Measurements from ENCODE around the gene SDF2. TPM values are rescaled to one million over a fixed set of nuclear protein-coding genes. Genes with fewer than 3 reads are reported as not detected.
A peak's percentile ranks its signal among the peaks of the same experiment; 100 is the strongest.

The SDF2 gene
- total and polyA plus RNA-seq, 2 of the 4 experiments (the other 2 are of a cell fraction) = 76.0 to 81.7 TPM

DNA sequence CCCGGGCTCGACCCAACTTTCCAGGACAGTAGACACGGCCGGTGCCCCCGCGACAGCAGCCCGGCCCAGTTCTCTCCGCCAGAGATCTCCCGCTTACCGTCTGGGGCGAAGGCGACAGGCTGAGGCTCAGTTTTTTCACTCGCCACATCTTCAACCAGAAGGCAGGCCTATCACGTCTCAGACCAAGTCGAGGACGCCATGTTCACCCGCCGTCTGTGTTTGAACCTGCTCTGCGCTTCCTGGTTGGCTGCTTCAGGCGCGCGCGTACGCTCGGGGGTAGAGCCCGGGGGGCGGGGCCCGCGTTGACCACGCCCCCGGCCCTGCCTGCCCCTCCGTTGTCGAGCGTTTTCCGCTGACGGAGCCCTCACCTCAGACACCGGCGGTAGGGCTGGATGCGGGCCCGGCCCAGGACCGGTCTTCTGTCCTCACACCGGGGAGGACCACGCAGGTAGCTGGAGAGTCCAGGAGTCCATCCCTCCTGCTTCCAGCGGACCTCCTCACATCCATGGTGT is 62.9 kb downstream of the SDF2 start, which contains the start of gene SPAG5:
TSS of gene SPAG5 (minus strand) at position 227 of the 512 bp plus-strand sequence. CDS start at position 148, 79 bp downstream.
- Histone ChIP-seq H3K4ac (ENCODE audit: low read depth, low read length) (peak within 1 kb of the TSS; percentile 92), H4K20me1 (ENCODE audit: insufficient read depth, low read length) (peaks cover 3% of the 10 kb centered on the region; the same call in 1 of the 2 replicates), H2BK120ac (ENCODE audit: low read depth, low read length) (peak within 1 kb of the TSS; percentile 63; the same call in 1 of the 2 replicates), H3K9me3 (ENCODE audit: control insufficient read depth, insufficient read depth, low read length) (no peaks in the 10 kb centered on the region), H3K27ac (ENCODE audit: insufficient read depth, low read length) (peak within 1 kb of the TSS; percentile 71), H3K9ac (ENCODE audit: low read depth, low read length) (peak within 1 kb of the TSS; percentile 76), H2AK5ac (ENCODE audit: low read depth, low read length) (peak within 1 kb of the TSS; percentile 68; the same call in 1 of the 2 replicates), H3K23ac (ENCODE audit: low read depth, low read length) (peak within 1 kb of the TSS; percentile 90), H4K5ac (ENCODE audit: low read depth, low read length) (no peak within 1 kb of the TSS), H3K56ac (ENCODE audit: extremely low read depth, insufficient read depth, low read length) (peak within 1 kb of the TSS; percentile 82), H3K18ac (ENCODE audit: low read depth, low read length) (peak within 1 kb of the TSS; percentile 17; the same call in 1 of the 2 replicates), H3K9me1 (ENCODE audit: insufficient read depth, low read length) (no peaks in the 10 kb centered on the region), H2BK5ac (ENCODE audit: low read depth, low read length, poor library complexity, severe bottlenecking) (peak within 1 kb of the TSS; percentile 73), H3K4me3 (ENCODE audit: insufficient read depth, low read depth, low read length) (peak within 1 kb of the TSS; percentile 72), H4K91ac (ENCODE audit: insufficient read depth, low read depth, low read length) (peak within 1 kb of the TSS; percentile 59), H3K27me3 (ENCODE audit: control insufficient read depth, insufficient read depth, low read length) (no peaks in the 10 kb centered on the region), H3K14ac (replicated peaks; ENCODE audit: low read depth, low read length) (peak within 1 kb of the TSS; percentile 91), H3K4me2 (ENCODE audit: low read depth, low read length) (peak within 1 kb of the TSS; percentile 92), H2AK9ac (replicated peaks; ENCODE audit: low read depth, low read length, poor library complexity) (peak within 1 kb of the TSS; percentile 84), H4K8ac (ENCODE audit: low read depth in 2 of 2, low read length in 2 of 2) (peak within 1 kb of the TSS; percentile 48 to 80), H3K79me1 (ENCODE audit: low read depth in 1 of 2, low read length in 2 of 2) (peaks cover 9 to 25% of the 10 kb centered on the region in 2 experiments; a peak in 2 of 4 replicates), H3K4me1 (ENCODE audit: control insufficient read depth, insufficient read depth, low read length) (peaks cover 2% of the 10 kb centered on the region), H2BK20ac (ENCODE audit: low read depth, low read length) (no peak within 1 kb of the TSS; the same call in 1 of the 2 replicates), H2AFZ (replicated peaks; ENCODE audit: low read length, poor library complexity) (peak within 1 kb of the TSS; percentile 94), H2BK15ac (ENCODE audit: low read depth, low read length) (peak within 1 kb of the TSS; percentile 75; the same call in 1 of the 3 replicates), H3K36me3 (ENCODE audit: control insufficient read depth, insufficient read depth, low read length) (no peaks in the 10 kb centered on the region)
- in situ Hi-C loops (cut with MboI; ENCODE audit: low sequenced_read_pairs) = no loop called here
- peak; percentile 96 for ATAC-seq (ENCODE audit: low read depth)
- 1% methylated on average over 25 of the region's 44 CpGs; no CpG with 5 or more reads in 1 of the 2 experiments for WGBS, 2 experiments (ENCODE audit: extremely low coverage in 2 of 2, insufficient read length in 1 of 2)
- intact Hi-C loops (cut with micrococcal nuclease) = no loop called here
- peak; percentile 88 for DNase-seq
- no TSS peak for BruUV-seq (replicated peaks)
- dilution Hi-C loops (cut with HindIII; ENCODE audit: low sequenced_read_pairs, unreplicated experiment) = no loop called here
- CTCF ChIA-PET = no interaction called here
- POLR2A ChIA-PET (ENCODE audit: unreplicated experiment) = no interaction called here
- peak; percentile 95 for TF ChIP-seq POLR2A (IDR thresholded peaks at IDR 0.05; ENCODE audit: low read depth, low read length)
- TF ChIP-seq SMC3 (IDR thresholded peaks at IDR 0.05; ENCODE audit: low read depth, low read length) = no peak
- TF ChIP-seq RFX5 (IDR thresholded peaks at IDR 0.05; ENCODE audit: low read depth, low read length) = no peak; the same call in 1 of the 2 replicates
- TF ChIP-seq MAFK (IDR thresholded peaks at IDR 0.05; ENCODE audit: low read depth, low read length) = peak; percentile 40; the same call in 1 of the 2 replicates
- no peak for TF ChIP-seq RCOR1 (IDR thresholded peaks at IDR 0.05; ENCODE audit: insufficient replicate concordance, low read length)
- no peak for TF ChIP-seq NFE2L2 (IDR thresholded peaks at IDR 0.05; ENCODE audit: low read depth, low read length)
- no peak for TF ChIP-seq CEBPB (IDR thresholded peaks at IDR 0.05; ENCODE audit: low read depth, low read length)
- peak; percentile 64; the same call in 1 of the 2 replicates for TF ChIP-seq MXI1 (IDR thresholded peaks at IDR 0.05; ENCODE audit: borderline replicate concordance, low read depth, low read length)
- TF ChIP-seq CHD1 (IDR thresholded peaks at IDR 0.05; ENCODE audit: low read depth, low read length) = no peak
- TF ChIP-seq BHLHE40 (IDR thresholded peaks at IDR 0.05; ENCODE audit: low read depth, low read length) = no peak
- TF ChIP-seq, protein P1, sequence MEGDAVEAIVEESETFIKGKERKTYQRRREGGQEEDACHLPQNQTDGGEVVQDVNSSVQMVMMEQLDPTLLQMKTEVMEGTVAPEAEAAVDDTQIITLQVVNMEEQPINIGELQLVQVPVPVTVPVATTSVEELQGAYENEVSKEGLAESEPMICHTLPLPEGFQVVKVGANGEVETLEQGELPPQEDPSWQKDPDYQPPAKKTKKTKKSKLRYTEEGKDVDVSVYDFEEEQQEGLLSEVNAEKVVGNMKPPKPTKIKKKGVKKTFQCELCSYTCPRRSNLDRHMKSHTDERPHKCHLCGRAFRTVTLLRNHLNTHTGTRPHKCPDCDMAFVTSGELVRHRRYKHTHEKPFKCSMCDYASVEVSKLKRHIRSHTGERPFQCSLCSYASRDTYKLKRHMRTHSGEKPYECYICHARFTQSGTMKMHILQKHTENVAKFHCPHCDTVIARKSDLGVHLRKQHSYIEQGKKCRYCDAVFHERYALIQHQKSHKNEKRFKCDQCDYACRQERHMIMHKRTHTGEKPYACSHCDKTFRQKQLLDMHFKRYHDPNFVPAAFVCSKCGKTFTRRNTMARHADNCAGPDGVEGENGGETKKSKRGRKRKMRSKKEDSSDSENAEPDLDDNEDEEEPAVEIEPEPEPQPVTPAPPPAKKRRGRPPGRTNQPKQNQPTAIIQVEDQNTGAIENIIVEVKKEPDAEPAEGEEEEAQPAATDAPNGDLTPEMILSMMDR (conservative IDR thresholded peaks at IDR 0.05; ENCODE audit: low read depth, low read length) = no peak
- TF ChIP-seq, protein P2, sequence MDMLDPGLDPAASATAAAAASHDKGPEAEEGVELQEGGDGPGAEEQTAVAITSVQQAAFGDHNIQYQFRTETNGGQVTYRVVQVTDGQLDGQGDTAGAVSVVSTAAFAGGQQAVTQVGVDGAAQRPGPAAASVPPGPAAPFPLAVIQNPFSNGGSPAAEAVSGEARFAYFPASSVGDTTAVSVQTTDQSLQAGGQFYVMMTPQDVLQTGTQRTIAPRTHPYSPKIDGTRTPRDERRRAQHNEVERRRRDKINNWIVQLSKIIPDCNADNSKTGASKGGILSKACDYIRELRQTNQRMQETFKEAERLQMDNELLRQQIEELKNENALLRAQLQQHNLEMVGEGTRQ (IDR thresholded peaks at IDR 0.05; ENCODE audit: low read depth, low read length) = peak; percentile 27; the same call in 1 of the 2 replicates
- TF ChIP-seq, protein P3, sequence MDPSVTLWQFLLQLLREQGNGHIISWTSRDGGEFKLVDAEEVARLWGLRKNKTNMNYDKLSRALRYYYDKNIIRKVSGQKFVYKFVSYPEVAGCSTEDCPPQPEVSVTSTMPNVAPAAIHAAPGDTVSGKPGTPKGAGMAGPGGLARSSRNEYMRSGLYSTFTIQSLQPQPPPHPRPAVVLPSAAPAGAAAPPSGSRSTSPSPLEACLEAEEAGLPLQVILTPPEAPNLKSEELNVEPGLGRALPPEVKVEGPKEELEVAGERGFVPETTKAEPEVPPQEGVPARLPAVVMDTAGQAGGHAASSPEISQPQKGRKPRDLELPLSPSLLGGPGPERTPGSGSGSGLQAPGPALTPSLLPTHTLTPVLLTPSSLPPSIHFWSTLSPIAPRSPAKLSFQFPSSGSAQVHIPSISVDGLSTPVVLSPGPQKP (IDR thresholded peaks at IDR 0.05; ENCODE audit: borderline replicate concordance, low read depth, low read length) = no peak
- peak; percentile 54; the same call in 1 of the 2 replicates for TF ChIP-seq MAZ (IDR thresholded peaks at IDR 0.05; ENCODE audit: borderline replicate concordance, low read depth, low read length)
- TF ChIP-seq RAD21 (IDR thresholded peaks at IDR 0.05; ENCODE audit: low read length) = no peak
